ENCODE results near the gene PLXDC1. TPM values are rescaled to one million over a fixed set of nuclear protein-coding genes. Genes with fewer than 3 reads are reported as not detected.

The PLXDC1 gene
- polyA plus RNA-seq, 1 experiment, result 1.9 TPM

- DNase-seq (ENCODE audit: low read depth, low spot score), result no peak
- no peak overlapping the region for H3K27ac ChIP-seq (ENCODE audit: low read depth, low read length)
- H3K4me3 ChIP-seq (ENCODE audit: low read depth, low read length), result no peak overlapping the region
- CTCF ChIA-PET, result interaction anchor here (0.6 to 3.8 kb wide), 4 partner anchors 8 to 482 kb away, joined by 3 to 54 read pairs (median 14); no protein-coding TSS in a partner anchor
- H3K27me3 ChIP-seq (ENCODE audit: control insufficient read depth, insufficient read depth, low read length), result peaks cover 32% of the 10 kb centered on the region
- TF ChIP-seq CTCF (IDR thresholded peaks at IDR 0.05; ENCODE audit: low read depth, low read length), result no peak
- POLR2A ChIA-PET, result interaction anchor here (0.6 kb wide), 1 partner anchor 1297 kb away, joined by 3 read pairs; no protein-coding TSS in a partner anchor
- H3K9me3 ChIP-seq (ENCODE audit: control insufficient read depth, insufficient read depth, low read length), result peaks cover 4% of the 10 kb centered on the region; the same call in 1 of the 2 replicates
Observed at GRCh38 chr17:39167476-39167875, 16.0 kb upstream of the PLXDC1 start.

GRCh38 chr17:39166437-39167335 lies 15.2 kb upstream of the PLXDC1 start:
- no peak for TF ChIP-seq CTCF (IDR thresholded peaks at IDR 0.05; ENCODE audit: low read depth, low read length)
- Histone ChIP-seq H3K27ac (ENCODE audit: low read depth, low read length) (no peak overlapping the region), H3K4me3 (ENCODE audit: low read depth, low read length) (no peak overlapping the region), H3K27me3 (ENCODE audit: control insufficient read depth, insufficient read depth, low read length) (peaks cover 32% of the 10 kb centered on the region), H3K9me3 (ENCODE audit: control insufficient read depth, insufficient read depth, low read length) (peaks cover 4% of the 10 kb centered on the region; the same call in 1 of the 2 replicates)
- CTCF ChIA-PET, result interaction anchor here (0.5 to 3.8 kb wide), 6 partner anchors 9 to 266 kb away, joined by 3 to 54 read pairs (median 15); no protein-coding TSS in a partner anchor
- no peak for DNase-seq (ENCODE audit: low read depth, low spot score)
- POLR2A ChIA-PET, result no interaction called here

- H3K27me3 ChIP-seq (ENCODE audit: control insufficient read depth, insufficient read depth, low read length), result peaks cover 32% of the 10 kb centered on the region
- no peak within 1 kb of the TSS for H3K27ac ChIP-seq (ENCODE audit: low read depth, low read length)
- peak within 1 kb of the TSS; percentile 63 for H3K4me3 ChIP-seq (ENCODE audit: low read depth, low read length)
- ChIA-PET POLR2A (no interaction called here), CTCF (interaction anchor here (1.0 to 3.8 kb wide), 6 partner anchors 9 to 182 kb away, joined by 3 to 54 read pairs (median 25); no protein-coding TSS in a partner anchor)
- no peak for DNase-seq (ENCODE audit: low read depth, low spot score)
- TF ChIP-seq CTCF (IDR thresholded peaks at IDR 0.05; ENCODE audit: low read depth, low read length), result no peak
- H3K9me3 ChIP-seq (ENCODE audit: control insufficient read depth, insufficient read depth, low read length), result peaks cover 4% of the 10 kb centered on the region; the same call in 1 of the 2 replicates
Observed at GRCh38 chr17:39165841-39166349, 14.5 kb upstream of the PLXDC1 start, which contains the start of gene ARL5C. Gene ARL5C, minus strand, starts transcription at chr17:39166161. Its CDS starts 401 bp downstream, at chr17:39165760.

- ChIA-PET CTCF (interaction anchor here (0.6 to 3.8 kb wide), 35 partner anchors 9 to 297 kb away, joined by 3 to 54 read pairs (median 4); partner anchors contain the start of gene LASP1NB), POLR2A (interaction anchor here (0.6 to 1.4 kb wide), 5 partner anchors 9 to 160 kb away, joined by 3 to 13 read pairs (median 3); partner anchors contain the start of gene RPL19)
- DNase-seq (ENCODE audit: low read depth, low spot score), result no peak
- Histone ChIP-seq H3K27ac (ENCODE audit: low read depth, low read length) (no peak overlapping the region), H3K4me3 (ENCODE audit: low read depth, low read length) (peak overlapping the region; percentile 63), H3K27me3 (ENCODE audit: control insufficient read depth, insufficient read depth, low read length) (peaks cover 32% of the 10 kb centered on the region), H3K9me3 (ENCODE audit: control insufficient read depth, insufficient read depth, low read length) (peaks cover 4% of the 10 kb centered on the region; the same call in 1 of the 2 replicates)
- TF ChIP-seq CTCF (IDR thresholded peaks at IDR 0.05; ENCODE audit: low read depth, low read length), result no peak
Observed at GRCh38 chr17:39165178-39165840, 13.9 kb upstream of the PLXDC1 start.
